ENCODE results near the gene ASGR2.
"Not testable (repeated sequence)": the region's sequence is repeated elsewhere in the genome, so short reads cannot be mapped to it uniquely, and the experiment has no call there.

Gene ASGR2

DNA sequence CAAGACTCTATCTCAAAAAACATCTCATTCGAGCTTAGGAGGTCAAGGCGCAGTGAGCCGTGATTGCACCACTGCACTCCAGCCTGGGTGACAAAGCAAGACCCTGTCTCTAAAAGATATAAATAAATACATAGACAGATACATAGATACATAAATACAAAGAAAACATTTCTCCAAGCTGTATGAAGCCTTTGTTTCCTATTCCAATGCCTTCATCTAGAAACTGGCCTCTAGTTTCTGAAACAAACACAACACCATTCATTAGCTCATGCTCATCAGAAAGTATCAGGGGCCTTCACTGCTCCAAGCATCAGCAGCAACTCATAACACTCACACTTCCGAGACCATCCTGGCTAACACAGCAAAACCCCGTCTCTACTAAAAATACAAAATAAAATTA, 10.3 kb upstream of the ASGR2 start:
- no peak for DNase-seq (ENCODE audit: low spot score)

- DNase-seq (ENCODE audit: low spot score), result no peak
Observed at GRCh38 chr17:7123844-7124243, 9.2 kb upstream of the ASGR2 start.

- no peak for DNase-seq (ENCODE audit: low spot score)
Observed at GRCh38 chr17:7122381-7122780, 7.8 kb upstream of the ASGR2 start.

- DNase-seq (ENCODE audit: low spot score), result not testable (repeated sequence)
Observed at GRCh38 chr17:7120635-7121034, 6.0 kb upstream of the ASGR2 start.

DNA sequence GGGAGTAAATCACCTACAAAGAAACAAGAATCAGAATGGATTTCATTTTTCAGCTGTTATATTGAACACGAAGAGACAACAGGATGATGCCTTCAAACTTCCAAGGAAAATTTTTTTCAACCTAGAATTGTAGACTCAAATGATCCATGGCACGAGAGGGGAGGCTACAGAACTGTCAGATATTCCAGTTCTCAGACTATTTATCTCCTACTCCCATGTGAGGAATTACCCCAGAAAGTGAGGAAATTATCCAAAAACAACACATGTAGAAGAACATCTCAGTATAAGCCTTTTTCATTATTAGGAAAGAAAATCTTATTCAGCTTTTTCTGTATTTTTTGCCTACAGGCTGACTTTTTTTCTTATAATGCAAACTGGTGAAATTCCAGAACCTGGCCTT, 5.5 kb upstream of the ASGR2 start:
- DNase-seq (ENCODE audit: low spot score), result no peak

- no peak for DNase-seq (ENCODE audit: low spot score)
Observed at GRCh38 chr17:7119314-7119713, 4.7 kb upstream of the ASGR2 start.

- no peak for DNase-seq (ENCODE audit: low spot score)
Observed at GRCh38 chr17:7114875-7115614, 423 bp upstream of the ASGR2 start.

- no peak for DNase-seq (ENCODE audit: low spot score)
Observed at GRCh38 chr17:7113273-7114071, 1.1 kb downstream of the ASGR2 start.

- no peak for DNase-seq (ENCODE audit: low spot score)
Observed at GRCh38 chr17:7112510-7113108, 2.0 kb downstream of the ASGR2 start.

GRCh38 chr17:7111784-7112509, 2.7 kb downstream of the ASGR2 start:
- DNase-seq (ENCODE audit: low spot score), result no peak

DNA sequence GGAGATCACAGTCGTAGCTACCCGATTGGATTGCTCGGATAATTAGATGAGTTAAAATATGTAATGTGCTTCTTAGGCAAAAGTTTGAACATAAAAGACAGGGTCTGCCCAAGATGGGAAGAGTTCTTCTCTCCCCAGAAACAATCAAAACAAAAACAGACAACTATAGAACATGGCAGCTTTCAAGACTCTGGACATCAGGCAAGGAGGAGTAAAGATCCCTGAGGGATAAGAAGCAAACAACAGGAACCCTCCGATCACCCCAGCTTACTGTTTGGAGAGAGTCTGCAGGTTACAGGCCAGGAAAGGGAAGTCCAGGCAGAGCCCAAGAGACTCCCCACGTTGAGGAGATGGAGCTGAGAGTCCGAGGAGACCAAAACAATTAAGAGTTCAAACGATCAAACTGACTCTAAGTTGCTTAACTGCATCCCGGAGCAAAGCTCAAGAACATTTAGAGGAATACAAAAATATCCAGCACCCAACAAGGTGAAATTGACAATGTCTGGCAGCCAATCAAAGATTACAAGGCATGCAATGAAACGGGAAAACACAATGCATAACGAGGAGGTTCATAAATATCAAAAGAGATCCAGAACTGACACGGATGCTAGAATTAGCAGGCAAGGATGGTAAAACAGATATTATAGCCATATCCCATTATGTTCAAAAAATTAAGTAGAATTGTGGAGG, 3.9 kb downstream of the ASGR2 start:
- no peak for DNase-seq (ENCODE audit: low spot score)

DNA sequence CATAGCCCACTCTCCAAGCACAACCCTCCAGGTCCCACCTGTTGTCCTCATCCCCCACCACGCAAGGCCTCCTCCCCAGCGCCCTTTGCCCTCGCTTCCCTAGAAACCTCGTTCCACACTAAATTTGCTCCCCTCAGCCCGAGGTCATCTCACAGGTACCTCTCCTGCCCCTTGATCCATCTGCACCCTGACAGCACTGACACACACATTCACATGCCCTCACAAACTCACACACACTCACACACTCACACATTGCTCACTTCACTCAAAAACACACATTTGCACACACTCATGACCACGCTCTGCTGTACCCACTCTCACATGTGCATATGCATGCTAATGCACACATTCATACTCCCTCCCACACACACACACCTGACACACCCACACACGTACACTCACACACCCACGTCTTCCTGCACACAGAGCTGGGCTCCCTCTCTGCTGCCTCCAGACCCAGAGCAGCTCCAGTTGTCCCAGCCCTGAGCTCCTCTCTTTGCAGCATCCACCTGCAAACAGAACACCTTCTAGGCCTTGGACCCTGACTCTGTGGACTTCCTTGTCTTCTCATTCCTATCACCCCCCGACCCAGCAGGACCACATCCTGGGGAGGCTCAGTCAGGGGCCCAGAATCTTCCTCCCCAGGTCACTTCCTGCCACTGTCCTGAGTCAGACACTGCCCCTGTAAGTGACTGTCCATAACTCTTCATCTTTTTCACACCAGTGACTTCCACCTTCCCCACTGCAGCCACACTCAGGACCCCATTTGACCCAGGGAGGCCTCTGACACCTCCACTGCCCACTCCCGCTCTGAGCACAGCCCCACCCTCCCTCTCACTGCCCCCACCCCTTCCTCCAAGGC, 4.9 kb downstream of the ASGR2 start:
- no peak for DNase-seq (ENCODE audit: low spot score)

DNA sequence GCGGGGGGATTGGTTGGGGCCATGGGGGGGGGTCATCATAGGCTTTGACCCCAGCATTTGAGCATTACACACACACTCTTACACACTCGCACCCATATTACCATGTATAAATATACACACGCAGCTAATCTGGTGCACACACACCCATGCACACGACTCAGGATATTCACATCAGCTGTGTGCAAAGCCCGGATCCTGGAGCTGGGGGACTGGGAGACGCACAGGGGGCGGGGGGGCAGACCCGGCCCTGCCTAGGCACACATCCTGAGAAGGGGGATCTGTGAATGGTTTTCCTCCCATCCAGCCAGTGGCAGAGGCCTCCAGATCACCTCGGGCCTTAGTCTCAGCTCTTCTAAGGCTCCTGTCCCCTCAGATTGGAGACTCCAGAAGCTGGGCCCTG, 5.6 kb downstream of the ASGR2 start:
- no peak for DNase-seq (ENCODE audit: low spot score)

GRCh38 chr17:7108560-7108925, 6.1 kb downstream of the ASGR2 start:
- no peak for DNase-seq (ENCODE audit: low spot score)

DNA sequence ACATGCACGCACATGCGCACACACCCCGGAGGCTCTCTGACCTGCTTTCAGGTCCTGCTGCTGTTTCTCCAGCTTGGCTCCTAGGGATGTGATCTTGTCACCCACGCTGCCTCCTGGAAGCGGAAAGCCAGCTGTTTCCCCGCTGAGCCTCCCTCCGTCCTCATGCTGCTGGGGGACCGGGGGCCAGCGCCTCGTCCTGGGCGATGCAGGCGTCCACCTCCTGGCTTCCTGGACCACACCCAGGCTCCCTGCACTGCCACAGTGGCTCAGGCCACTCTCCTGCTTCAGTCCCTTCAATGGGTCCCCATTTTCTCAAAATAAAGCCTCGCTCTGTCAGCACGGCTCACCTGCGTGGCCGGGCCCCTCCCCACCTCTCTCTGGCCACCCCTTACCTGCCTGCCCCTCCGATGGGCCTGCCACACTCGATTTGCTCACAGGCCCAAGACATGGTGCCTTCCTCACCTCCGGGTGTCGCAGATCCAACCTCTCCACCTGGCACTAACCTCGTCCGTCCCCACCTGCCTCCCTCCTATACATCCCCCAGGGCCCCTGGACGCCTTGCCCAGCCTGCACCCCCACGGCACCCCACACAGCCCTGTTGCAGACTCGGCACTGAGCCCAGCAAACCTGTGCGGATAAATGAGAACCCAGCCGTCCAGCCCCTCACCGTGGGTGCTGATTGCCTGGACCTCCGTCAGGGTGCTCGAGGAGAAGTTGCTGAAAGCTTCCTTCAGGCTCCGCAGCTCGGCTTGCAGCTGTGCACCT, 6.6 kb downstream of the ASGR2 start:
- DNase-seq (ENCODE audit: low spot score), result no peak

- DNase-seq (ENCODE audit: low spot score), result no peak
Observed at GRCh38 chr17:7107012-7107754, 7.4 kb downstream of the ASGR2 start.

DNA sequence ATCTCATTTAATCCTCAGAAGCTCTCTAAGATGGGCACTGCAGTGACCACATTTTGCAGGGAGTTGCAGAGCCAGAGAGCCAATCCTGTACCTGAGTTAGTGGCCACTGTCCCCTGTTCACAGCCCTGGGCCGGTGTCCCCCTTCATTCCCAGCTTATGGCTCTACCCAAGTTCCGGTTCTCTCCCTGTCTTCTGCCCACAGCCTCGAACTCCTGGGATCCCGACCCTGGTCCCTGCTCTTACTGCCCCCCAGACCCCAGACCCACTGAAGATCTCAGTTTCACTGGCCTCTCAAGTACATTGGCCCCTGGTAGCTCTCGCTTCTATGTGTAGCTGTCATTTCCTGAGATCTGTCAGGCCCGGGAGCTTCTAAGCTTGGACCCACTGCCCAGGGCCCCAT, 12.2 kb downstream of the ASGR2 start:
- no peak for DNase-seq (ENCODE audit: low spot score)

DNA sequence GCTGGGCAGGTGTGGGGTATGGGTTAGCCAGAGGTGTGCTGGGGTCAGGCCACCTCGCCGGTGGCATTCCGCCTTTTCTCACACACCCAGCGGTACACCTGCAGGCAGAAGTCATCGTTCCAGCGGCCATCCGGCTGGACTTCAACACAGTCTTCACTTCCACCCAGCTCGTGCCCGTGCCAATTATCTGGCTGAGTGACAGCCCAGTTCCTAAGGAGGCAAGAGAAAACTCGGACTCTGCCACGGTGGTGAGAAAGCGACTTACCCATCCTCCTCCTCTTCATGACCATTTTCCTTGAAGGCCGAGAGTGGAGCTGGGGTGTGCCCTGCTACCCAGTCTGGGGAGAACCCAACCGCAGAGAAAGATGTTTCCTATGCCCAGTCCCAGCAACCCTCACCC, 13.1 kb downstream of the ASGR2 start:
- DNase-seq (ENCODE audit: low spot score), result no peak

DNA sequence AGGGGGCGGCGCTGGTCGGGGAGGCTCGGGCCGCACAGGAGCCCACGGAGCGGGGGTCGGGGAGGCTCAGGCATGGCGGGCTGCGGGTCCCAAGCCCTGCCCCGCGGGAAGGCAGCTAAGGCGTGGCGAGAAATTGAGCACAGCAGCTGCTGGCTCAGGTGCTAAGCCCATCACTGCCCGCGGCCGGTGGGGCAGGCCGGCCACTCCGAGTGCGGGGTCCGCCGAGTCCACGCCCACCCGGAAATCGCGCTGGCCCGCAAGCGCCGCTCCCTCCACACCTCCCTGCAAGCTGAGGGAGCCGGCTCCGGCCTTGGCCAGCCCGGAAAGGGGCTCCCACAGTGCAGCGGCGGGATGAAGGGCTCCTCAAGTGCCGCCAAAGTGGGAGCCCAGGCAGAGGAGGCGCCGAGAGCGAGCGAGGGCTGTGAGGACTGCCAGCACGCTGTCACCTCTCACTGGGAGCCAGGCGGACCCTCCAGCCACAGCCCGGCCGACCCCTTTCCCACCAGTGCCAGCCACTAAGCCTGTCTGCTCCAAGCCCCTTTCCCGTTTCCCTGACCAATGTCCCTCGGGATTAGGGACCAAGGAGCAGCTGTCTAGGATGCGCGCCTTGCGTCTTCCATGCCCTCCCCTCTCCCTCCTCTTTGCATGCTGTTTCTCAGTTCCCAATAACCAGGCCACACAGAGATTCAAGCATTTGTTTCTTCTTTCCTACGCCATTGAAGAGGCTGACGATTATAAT, 13.8 kb downstream of the ASGR2 start:
- DNase-seq (ENCODE audit: low spot score), result not testable (repeated sequence)
